Measurements from ENCODE around the gene SCYGR7. TPM values are rescaled to one million over a fixed set of nuclear protein-coding genes. Genes with fewer than 3 reads are reported as not detected.

Gene SCYGR7
- total and polyA plus RNA-seq, 11 donors = not detected

GRCh38 chr2:227774011-227774624, 46.0 kb downstream of the SCYGR7 start:
- DNase-seq = no peak
- Histone ChIP-seq H3K27ac (no peak overlapping the region), H3K4me3 (no peak overlapping the region), H3K4me1 (no peaks in the 10 kb centered on the region), H3K36me3 (no peaks in the 10 kb centered on the region), H3K9me3 (no peaks in the 10 kb centered on the region), H3K27me3 (no peaks in the 10 kb centered on the region)
- no peak for ATAC-seq
- WGBS, 4 donors = 56 to 60% (median 57%) methylated on average over 15 of the region's 15 CpGs
- intact Hi-C loops (cut with DNase I) = no loop called here
- TF ChIP-seq POLR2A (IDR thresholded peaks at IDR 0.05) (no peak), CTCF (IDR thresholded peaks at IDR 0.05) (peak in 1 of 12 donors; percentile 10)

GRCh38 chr2:227774895-227775842, 47.0 kb downstream of the SCYGR7 start:
- Histone ChIP-seq H3K4me3 (no peak overlapping the region), H3K36me3 (no peaks in the 10 kb centered on the region), H3K27ac (no peak overlapping the region), H3K27me3 (no peaks in the 10 kb centered on the region), H3K9me3 (no peaks in the 10 kb centered on the region), H3K4me1 (no peaks in the 10 kb centered on the region)
- DNase-seq (no peak), ATAC-seq (no peak)
- TF ChIP-seq CTCF (IDR thresholded peaks at IDR 0.05) (no peak), POLR2A (IDR thresholded peaks at IDR 0.05) (no peak)
- intact Hi-C loops (cut with DNase I) = no loop called here
- 75 to 82% (median 81%) methylated on average over 6 of the region's 6 CpGs for WGBS, 4 donors

Other genes with a start within 250 kb of the SCYGR7 start
- gene SCYGR2, start 129.4 kb upstream of the SCYGR7 start, total RNA-seq = not detected
- gene SCYGR2, start 129.4 kb upstream of the SCYGR7 start, polyA plus RNA-seq = not detected
- gene SCYGR3, start 113.5 kb upstream of the SCYGR7 start, total RNA-seq = not detected
- not detected for gene SCYGR3, start 113.5 kb upstream of the SCYGR7 start, polyA plus RNA-seq
- not detected for gene SCYGR4, start 110.8 kb upstream of the SCYGR7 start, total RNA-seq
- gene SCYGR4, start 110.8 kb upstream of the SCYGR7 start, polyA plus RNA-seq = not detected
- not detected for gene SCYGR5, start 61.5 kb upstream of the SCYGR7 start, total RNA-seq
- not detected for gene SCYGR5, start 61.5 kb upstream of the SCYGR7 start, polyA plus RNA-seq
- 10 to 100 TPM in 1 of 9 donors, 1 to 10 TPM in 2, under 1 TPM in 5, not detected in 1; 0.05 to 14.0 (median 0.78) TPM for gene SLC19A3, start 10.3 kb upstream of the SCYGR7 start, total RNA-seq
- gene SLC19A3, start 10.3 kb upstream of the SCYGR7 start, polyA plus RNA-seq = under 1 TPM; 0.40 to 0.91 TPM
- gene SCYGR6, start 3.6 kb upstream of the SCYGR7 start, total RNA-seq = not detected
- not detected for gene SCYGR6, start 3.6 kb upstream of the SCYGR7 start, polyA plus RNA-seq
- not detected for gene SCYGR8, start 17.6 kb downstream of the SCYGR7 start, total RNA-seq
- not detected for gene SCYGR8, start 17.6 kb downstream of the SCYGR7 start, polyA plus RNA-seq
- gene CCL20, start 85.5 kb downstream of the SCYGR7 start, total RNA-seq = under 1 TPM in 1 of 9 donors, not detected in 8; 0.48 TPM
- gene CCL20, start 85.5 kb downstream of the SCYGR7 start, polyA plus RNA-seq = 1 to 10 TPM in 1 of 2 donors, not detected in 1; 1.1 TPM
- 1 to 10 TPM in 1 of 9 donors, under 1 TPM in 3, not detected in 5; 0.20 to 1.3 (median 0.46) TPM for gene DAW1, start 143.3 kb downstream of the SCYGR7 start, total RNA-seq
- gene DAW1, start 143.3 kb downstream of the SCYGR7 start, polyA plus RNA-seq = under 1 TPM in 1 of 2 donors, not detected in 1; 0.47 TPM